T-helper 1 cell treated with Interleukin-12 subunit alpha and Interleukin-12 subunit beta and Interleukin-4 antibody, amounts not matched to agents 30 μg/mL and 1 μg/mL, for 36 hours (primary cell): Measurements from ENCODE around the gene WNK1.

ENCODE experiments used
- H3K27ac Mint-ChIP-seq: one replicate; pipeline ENCODE4 v1.8.0; 2021; ENCODE audit warnings: mild to moderate bottlenecking, mixed read lengths
- H3K27me3 Mint-ChIP-seq: one replicate; pipeline ENCODE4 v1.8.0; 2021; ENCODE audit warnings: low read depth, mixed read lengths
- H3K36me3 Mint-ChIP-seq: one replicate; pipeline ENCODE4 v1.8.0; 2021; ENCODE audit warnings: low read depth, mixed read lengths
- H3K4me1 Mint-ChIP-seq: one replicate; pipeline ENCODE4 v1.8.0; 2021; ENCODE audit warnings: low read depth, mixed read lengths
- H3K4me3 Mint-ChIP-seq: one replicate; pipeline ENCODE4 v1.8.0; 2021; ENCODE audit warnings: mild to moderate bottlenecking, moderate library complexity, mixed read lengths
- H3K9me3 Mint-ChIP-seq: one replicate; pipeline ENCODE4 v1.8.0; 2021; ENCODE audit warnings: mixed read lengths

The WNK1 gene

GRCh38 chr12:728781-729180 lies 23.6 kb upstream of the WNK1 start:
- Mint-ChIP-seq H3K36me3 (peaks cover 21% of the 10 kb centered on the region), H3K4me3 (no peak overlapping the region), H3K4me1 (peaks cover 48% of the 10 kb centered on the region), H3K9me3 (peaks cover 16% of the 10 kb centered on the region), H3K27ac (peak overlapping the region; percentile 80), H3K27me3 (no peaks in the 10 kb centered on the region)

GRCh38 chr12:729221-729620 lies 23.2 kb upstream of the WNK1 start:
- H3K36me3 Mint-ChIP-seq, result peaks cover 18% of the 10 kb centered on the region
- H3K27me3 Mint-ChIP-seq, result no peaks in the 10 kb centered on the region
- H3K4me3 Mint-ChIP-seq, result peak overlapping the region; percentile 30
- peak overlapping the region; percentile 80 for H3K27ac Mint-ChIP-seq
- peaks cover 44% of the 10 kb centered on the region for H3K4me1 Mint-ChIP-seq
- peaks cover 16% of the 10 kb centered on the region for H3K9me3 Mint-ChIP-seq

GRCh38 chr12:730550-730949 lies 21.8 kb upstream of the WNK1 start:
- Mint-ChIP-seq H3K9me3 (peaks cover 16% of the 10 kb centered on the region), H3K27me3 (no peaks in the 10 kb centered on the region), H3K4me1 (peaks cover 36% of the 10 kb centered on the region), H3K36me3 (peaks cover 14% of the 10 kb centered on the region), H3K4me3 (no peak overlapping the region), H3K27ac (no peak overlapping the region)

- peaks cover 10% of the 10 kb centered on the region for H3K4me1 Mint-ChIP-seq
Observed at GRCh38 chr12:737122-737739, 15.1 kb upstream of the WNK1 start.

GRCh38 chr12:738712-739111 lies 13.7 kb upstream of the WNK1 start:
- H3K27me3 Mint-ChIP-seq, result no peaks in the 10 kb centered on the region
- H3K27ac Mint-ChIP-seq, result no peak overlapping the region
- H3K36me3 Mint-ChIP-seq, result peaks cover 2% of the 10 kb centered on the region
- peaks cover 17% of the 10 kb centered on the region for H3K4me1 Mint-ChIP-seq
- H3K4me3 Mint-ChIP-seq, result no peak overlapping the region
- H3K9me3 Mint-ChIP-seq, result no peaks in the 10 kb centered on the region

More at GRCh38 chr12:737122-737739, 15.1 kb upstream of the WNK1 start:
- Mint-ChIP-seq H3K27ac (no peak overlapping the region), H3K36me3 (peaks cover 2% of the 10 kb centered on the region), H3K4me3 (no peak overlapping the region), H3K27me3 (no peaks in the 10 kb centered on the region), H3K9me3 (no peaks in the 10 kb centered on the region)

GRCh38 chr12:739349-739748 lies 13.0 kb upstream of the WNK1 start:
- H3K27ac Mint-ChIP-seq, result no peak overlapping the region
- peaks cover 2% of the 10 kb centered on the region for H3K36me3 Mint-ChIP-seq
- no peaks in the 10 kb centered on the region for H3K9me3 Mint-ChIP-seq
- H3K27me3 Mint-ChIP-seq, result no peaks in the 10 kb centered on the region
- no peak overlapping the region for H3K4me3 Mint-ChIP-seq
- peaks cover 23% of the 10 kb centered on the region for H3K4me1 Mint-ChIP-seq

GRCh38 chr12:740921-741320 lies 11.5 kb upstream of the WNK1 start:
- no peaks in the 10 kb centered on the region for H3K9me3 Mint-ChIP-seq
- no peak overlapping the region for H3K27ac Mint-ChIP-seq
- no peaks in the 10 kb centered on the region for H3K27me3 Mint-ChIP-seq
- H3K36me3 Mint-ChIP-seq, result peaks cover 2% of the 10 kb centered on the region
- peaks cover 24% of the 10 kb centered on the region for H3K4me1 Mint-ChIP-seq
- H3K4me3 Mint-ChIP-seq, result no peak overlapping the region

GRCh38 chr12:749751-750270 lies 2.6 kb upstream of the WNK1 start:
- H3K36me3 Mint-ChIP-seq, result peaks cover 8% of the 10 kb centered on the region
- H3K27me3 Mint-ChIP-seq, result no peaks in the 10 kb centered on the region
- H3K27ac Mint-ChIP-seq, result peak overlapping the region; percentile 94
- H3K4me3 Mint-ChIP-seq, result peak overlapping the region; percentile 82
- no peaks in the 10 kb centered on the region for H3K9me3 Mint-ChIP-seq
- peaks cover 10% of the 10 kb centered on the region for H3K4me1 Mint-ChIP-seq

GRCh38 chr12:750366-751191 lies 1.8 kb upstream of the WNK1 start:
- Mint-ChIP-seq H3K4me1 (peaks cover 15% of the 10 kb centered on the region), H3K4me3 (no peak overlapping the region), H3K36me3 (peaks cover 10% of the 10 kb centered on the region), H3K27ac (no peak overlapping the region), H3K9me3 (no peaks in the 10 kb centered on the region), H3K27me3 (no peaks in the 10 kb centered on the region)

- Mint-ChIP-seq H3K9me3 (no peaks in the 10 kb centered on the region), H3K27me3 (no peaks in the 10 kb centered on the region), H3K4me1 (peaks cover 19% of the 10 kb centered on the region), H3K4me3 (no peak overlapping the region), H3K36me3 (peaks cover 13% of the 10 kb centered on the region), H3K27ac (no peak overlapping the region)
Observed at GRCh38 chr12:751192-751998, 984 bp upstream of the WNK1 start.

GRCh38 chr12:752695-753610 lies 574 bp downstream of the WNK1 start:
- Mint-ChIP-seq H3K27me3 (no peaks in the 10 kb centered on the region), H3K36me3 (peaks cover 15% of the 10 kb centered on the region)

GRCh38 chr12:753611-754472 lies 1.5 kb downstream of the WNK1 start:
- Mint-ChIP-seq H3K27me3 (no peaks in the 10 kb centered on the region), H3K4me3 (peak overlapping the region; percentile 94), H3K27ac (peak overlapping the region; percentile 87), H3K9me3 (no peaks in the 10 kb centered on the region), H3K36me3 (peaks cover 15% of the 10 kb centered on the region), H3K4me1 (peaks cover 28% of the 10 kb centered on the region)

More at GRCh38 chr12:752695-753610, 574 bp downstream of the WNK1 start:
- H3K4me1 Mint-ChIP-seq, result peaks cover 26% of the 10 kb centered on the region
- H3K4me3 Mint-ChIP-seq, result peak overlapping the region; percentile 94
- H3K27ac Mint-ChIP-seq, result peak overlapping the region; percentile 87
- no peaks in the 10 kb centered on the region for H3K9me3 Mint-ChIP-seq

- Mint-ChIP-seq H3K36me3 (peaks cover 15% of the 10 kb centered on the region), H3K4me1 (peaks cover 28% of the 10 kb centered on the region), H3K4me3 (peak overlapping the region; percentile 94), H3K27ac (peak overlapping the region; percentile 87), H3K27me3 (no peaks in the 10 kb centered on the region), H3K9me3 (no peaks in the 10 kb centered on the region)
Observed at GRCh38 chr12:754473-754820, 2.1 kb downstream of the WNK1 start.
